C4-2B (cell line): ENCODE measurements around the gene C17orf107.

Experiments
- H3K27ac ChIP-seq: fragments of 450-650 bp; 2 replicates; pipeline ENCODE4 v1.5.1; 2017
- CTCF ChIP-seq: fragments of 450-650 bp; conservative IDR thresholded peaks from 2 replicates; pipeline ENCODE4 v1.5.1; 2017; ENCODE audit warnings: mild to moderate bottlenecking
- ZFX ChIP-seq: fragments of 450-650 bp; IDR thresholded peaks from 2 replicates; pipeline ENCODE4 v1.6.1; 2017

C17orf107 gene

GRCh38 chr17:4945176-4945943 is 46.0 kb downstream of the C17orf107 start:
- TF ChIP-seq ZFX (no peak), CTCF (no peak)
- H3K27ac ChIP-seq: peak overlapping the region; percentile 13

DNA sequence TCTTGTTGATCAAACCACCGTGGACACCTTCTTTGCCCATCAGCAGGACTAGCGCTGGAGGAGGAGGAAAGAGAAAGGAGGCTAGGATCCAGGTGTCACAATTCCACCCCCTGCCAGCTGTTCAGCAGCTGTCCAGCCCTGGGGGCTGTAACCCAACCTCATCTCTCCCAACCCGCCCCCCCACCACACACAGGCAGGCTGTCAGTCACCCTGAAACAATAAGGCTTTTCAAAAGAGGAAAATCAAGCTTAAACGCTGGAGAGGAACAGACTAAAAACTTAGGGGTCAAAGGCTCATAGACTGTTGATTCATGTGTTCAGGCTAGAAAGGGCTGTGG is 46.6 kb downstream of the C17orf107 start:
- TF ChIP-seq ZFX (no peak), CTCF (no peak)
- peak overlapping the region; percentile 13 for H3K27ac ChIP-seq

DNA sequence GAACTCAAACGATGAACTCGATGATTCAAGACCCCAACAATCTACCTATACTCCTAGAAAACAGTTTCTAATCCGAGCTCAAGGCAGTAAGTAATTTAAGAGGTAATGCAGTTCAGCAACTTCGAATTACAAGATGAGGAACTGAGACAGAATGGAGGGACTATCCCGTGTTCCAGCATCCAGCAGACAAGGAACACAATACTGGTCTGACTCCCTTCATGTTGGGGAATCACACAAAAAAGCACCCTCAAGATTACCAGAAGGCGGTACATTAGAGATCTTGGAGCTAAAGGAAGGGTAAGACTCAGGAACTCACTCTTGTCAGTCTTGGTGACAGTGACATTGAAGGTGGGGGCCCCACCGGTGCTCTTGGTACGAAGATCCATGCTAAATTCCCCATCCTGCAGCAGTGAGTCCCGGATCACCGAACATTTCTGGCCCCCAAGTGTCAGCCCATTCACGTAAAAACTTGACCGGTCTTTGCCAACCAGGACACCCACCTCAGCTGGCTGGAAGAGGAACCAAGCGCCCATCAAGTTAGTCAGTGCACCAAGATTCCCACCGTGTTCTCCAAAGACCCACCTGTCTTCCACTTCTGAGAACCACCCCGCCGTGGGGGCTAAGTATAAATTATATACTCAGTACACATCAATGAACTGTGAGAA is 47.1 kb downstream of the C17orf107 start:
- peak overlapping the region; percentile 100 for H3K27ac ChIP-seq
- no peak for TF ChIP-seq CTCF
- no peak for TF ChIP-seq ZFX

DNA sequence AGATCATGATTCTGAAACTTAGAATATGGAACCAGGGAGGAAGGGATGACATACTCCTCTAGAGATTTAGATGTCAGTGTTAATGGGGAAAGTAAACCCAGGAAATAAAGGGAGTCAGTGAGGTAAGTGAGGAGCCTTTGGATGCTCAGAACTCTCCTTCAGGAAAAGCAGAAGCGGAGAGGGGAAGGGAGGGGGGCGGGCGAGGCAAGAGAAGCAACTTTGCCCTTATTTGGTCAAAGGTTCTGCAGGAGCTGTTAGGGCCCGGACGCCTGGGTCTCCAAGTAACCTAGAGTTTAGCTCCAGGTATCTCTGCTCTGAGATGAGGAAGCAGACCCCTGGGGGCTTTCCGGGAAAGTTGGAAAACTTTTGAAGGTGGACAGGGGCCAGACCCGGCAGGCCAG is 47.7 kb downstream of the C17orf107 start:
- TF ChIP-seq CTCF (no peak), ZFX (no peak)
- peak overlapping the region; percentile 100 for H3K27ac ChIP-seq

GRCh38 chr17:4947411-4948165 is 48.3 kb downstream of the C17orf107 start:
- no peak; the same call in 1 of the 2 replicates for TF ChIP-seq ZFX
- no peak for TF ChIP-seq CTCF
- H3K27ac ChIP-seq: peak overlapping the region; percentile 100

DNA sequence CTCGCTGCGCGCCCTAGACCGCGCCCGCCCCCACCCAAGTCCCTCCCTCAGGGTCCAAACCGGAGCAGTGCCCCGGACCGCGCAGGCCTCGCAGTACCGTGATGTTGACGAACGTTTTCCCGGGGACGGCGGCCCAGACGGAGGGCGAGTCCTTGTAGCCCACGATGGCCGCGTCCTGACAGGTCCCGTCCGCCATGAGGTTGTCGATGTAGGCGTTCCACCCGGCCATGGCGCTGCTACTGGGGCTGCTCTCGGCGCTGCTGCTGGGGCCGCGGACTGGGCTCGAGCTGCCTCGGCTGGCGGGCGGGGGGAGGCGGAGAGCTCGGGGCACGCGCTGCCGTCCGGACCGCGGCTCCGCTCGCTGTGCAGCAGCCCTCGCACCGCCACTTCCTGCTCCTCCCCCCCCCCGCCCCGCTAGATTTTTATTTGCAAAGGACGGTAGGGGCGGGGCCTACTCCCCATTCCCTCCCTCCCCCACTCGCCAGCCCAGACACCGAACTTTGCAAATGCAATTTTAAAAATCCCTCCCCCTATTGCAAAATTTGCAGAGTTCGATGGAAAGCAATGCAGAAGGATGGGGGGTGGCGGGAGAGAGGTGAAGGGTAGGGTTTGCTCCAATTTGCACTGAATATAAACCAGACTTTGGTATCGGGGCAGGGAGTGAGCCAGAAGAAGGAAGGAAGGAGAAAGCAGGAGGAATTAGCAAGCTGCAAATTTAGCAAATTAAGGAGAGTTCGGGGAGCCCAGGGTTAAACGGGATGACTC is 49.0 kb downstream of the C17orf107 start, which contains the start of gene PFN1:
Gene PFN1, minus strand, starts transcription at position 365 of the 765 bp plus-strand sequence. Its CDS starts 136 bp downstream, at position 229.
- TF ChIP-seq CTCF (no peak), ZFX (peak; percentile 51; the same call in 1 of the 2 replicates)
- H3K27ac ChIP-seq: peak within 1 kb of the TSS; percentile 100
